ENCODE measurements around the gene ATP6V1G3.
"Not testable (repeated sequence)": the region's sequence is repeated elsewhere in the genome, so short reads cannot be mapped to it uniquely, and the experiment has no call there.

ATP6V1G3 gene

DNA sequence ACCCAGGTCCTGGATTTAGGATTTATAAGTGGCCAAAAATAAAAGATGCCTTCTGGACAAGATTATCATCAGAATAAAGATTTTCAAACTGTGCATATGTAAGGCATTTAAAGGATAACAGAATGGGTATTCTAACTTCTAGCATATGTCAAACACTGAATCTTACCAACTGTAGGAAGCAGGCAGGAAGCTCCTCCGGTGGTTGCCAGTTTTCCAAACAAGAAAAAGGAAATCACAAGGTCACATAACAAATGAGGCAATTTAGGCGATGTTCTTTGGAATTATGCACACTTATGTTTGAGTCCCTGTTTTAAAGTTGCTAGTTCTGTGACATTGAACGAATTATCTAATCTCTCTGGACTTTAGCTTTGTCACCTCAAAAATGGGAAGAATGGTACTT lies 48.9 kb downstream of the ATP6V1G3 start:
- Mint-ChIP-seq H3K4me3 (no peak overlapping the region), H3K27ac (ENCODE audit: low read depth) (no peak overlapping the region), H3K9me3 (no peaks in the 10 kb centered on the region), H3K4me1 (peaks cover 8% of the 10 kb centered on the region), H3K27me3 (no peaks in the 10 kb centered on the region), H3K36me3 (ENCODE audit: insufficient read depth) (no peaks in the 10 kb centered on the region)
- ATAC-seq (replicated peaks; ENCODE audit: extremely low read depth, poor library complexity, severe bottlenecking) (no peak), DNase-seq (ENCODE audit: low spot score in 2 of 2) (no peak)

DNA sequence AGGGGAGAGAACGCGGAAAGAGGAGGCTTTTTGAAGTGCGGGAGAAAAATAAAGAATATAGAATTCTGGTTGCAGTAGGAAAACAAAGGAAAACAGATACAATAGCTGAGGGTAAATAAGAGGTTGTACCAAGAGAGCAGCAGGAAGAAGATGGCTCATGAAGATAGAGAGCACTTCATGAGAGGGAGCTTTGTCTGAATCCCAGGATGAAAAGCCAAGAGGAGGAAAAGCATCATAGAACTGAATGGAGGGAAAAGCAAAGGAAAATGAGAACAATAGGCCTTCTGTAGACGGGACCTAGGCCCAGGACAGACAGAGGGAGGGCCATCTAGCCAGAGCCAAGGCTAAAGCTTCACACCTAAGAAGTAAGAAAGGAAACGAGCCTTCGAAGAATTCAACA lies 49.5 kb downstream of the ATP6V1G3 start:
- Mint-ChIP-seq H3K4me3 (no peak overlapping the region), H3K27me3 (no peaks in the 10 kb centered on the region), H3K27ac (ENCODE audit: low read depth) (no peak overlapping the region), H3K9me3 (no peaks in the 10 kb centered on the region), H3K4me1 (peaks cover 8% of the 10 kb centered on the region), H3K36me3 (ENCODE audit: insufficient read depth) (no peaks in the 10 kb centered on the region)
- no peak for ATAC-seq (replicated peaks; ENCODE audit: extremely low read depth, poor library complexity, severe bottlenecking)
- DNase-seq (ENCODE audit: low spot score in 2 of 2) = no peak

DNA sequence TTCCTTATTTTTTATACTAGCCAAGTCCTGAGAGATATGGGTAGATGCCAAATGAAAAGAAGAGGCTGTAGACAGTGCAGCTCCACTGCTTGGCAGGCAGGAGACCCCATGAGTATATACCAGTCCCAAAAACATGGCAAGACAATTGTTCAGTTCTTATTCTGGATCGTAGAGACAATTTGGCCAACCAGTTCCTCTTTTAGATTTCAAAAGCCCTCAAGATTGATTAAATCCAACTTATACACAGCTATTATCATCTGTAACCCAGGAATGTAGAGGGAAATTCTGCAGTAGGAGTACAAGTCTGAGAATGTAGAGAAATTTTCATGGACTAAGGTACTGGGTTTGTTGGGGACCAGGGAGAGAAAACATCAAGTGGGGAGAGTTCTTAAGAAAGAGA lies 50.3 kb downstream of the ATP6V1G3 start:
- no peak for DNase-seq (ENCODE audit: low spot score in 2 of 2)
- Mint-ChIP-seq H3K27me3 (no peaks in the 10 kb centered on the region), H3K4me1 (peaks cover 2% of the 10 kb centered on the region), H3K4me3 (no peak overlapping the region), H3K27ac (ENCODE audit: low read depth) (no peak overlapping the region), H3K36me3 (ENCODE audit: insufficient read depth) (no peaks in the 10 kb centered on the region), H3K9me3 (no peaks in the 10 kb centered on the region)
- ATAC-seq (replicated peaks; ENCODE audit: extremely low read depth, poor library complexity, severe bottlenecking) = no peak

DNA sequence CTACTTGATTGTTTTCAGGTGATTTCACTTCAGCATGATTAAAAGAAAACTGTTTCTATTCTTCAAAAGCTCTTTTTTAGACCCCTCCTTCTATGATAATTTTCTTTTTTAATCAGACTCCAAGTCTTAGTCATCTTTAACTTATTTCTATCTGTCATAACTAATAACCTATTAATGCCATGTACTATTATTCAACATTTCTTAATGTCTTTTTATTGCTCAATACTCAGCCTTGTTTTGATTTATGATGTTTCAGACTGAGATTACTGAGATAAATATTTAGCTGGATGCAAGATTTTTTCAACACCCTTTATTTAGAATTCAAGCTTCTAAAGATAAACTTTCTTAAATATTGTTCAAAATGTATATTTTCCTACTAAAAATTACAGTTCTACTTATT lies 53.6 kb downstream of the ATP6V1G3 start:
- no peak for DNase-seq (ENCODE audit: low spot score in 2 of 2)
- no peaks in the 10 kb centered on the region for H3K4me1 Mint-ChIP-seq
- H3K27me3 Mint-ChIP-seq = no peaks in the 10 kb centered on the region
- no peak for ATAC-seq (replicated peaks; ENCODE audit: extremely low read depth, poor library complexity, severe bottlenecking)
- no peaks in the 10 kb centered on the region for H3K36me3 Mint-ChIP-seq (ENCODE audit: insufficient read depth)
- H3K9me3 Mint-ChIP-seq = no peaks in the 10 kb centered on the region
- H3K27ac Mint-ChIP-seq (ENCODE audit: low read depth) = no peak overlapping the region
- no peak overlapping the region for H3K4me3 Mint-ChIP-seq

GRCh38 chr1:198483645-198484044 lies 56.8 kb downstream of the ATP6V1G3 start:
- H3K4me1 Mint-ChIP-seq = no peaks in the 10 kb centered on the region
- no peaks in the 10 kb centered on the region for H3K9me3 Mint-ChIP-seq
- no peak overlapping the region for H3K27ac Mint-ChIP-seq (ENCODE audit: low read depth)
- H3K4me3 Mint-ChIP-seq = no peak overlapping the region
- H3K36me3 Mint-ChIP-seq (ENCODE audit: insufficient read depth) = peaks cover 1% of the 10 kb centered on the region
- ATAC-seq (replicated peaks; ENCODE audit: extremely low read depth, poor library complexity, severe bottlenecking) = no peak
- no peaks in the 10 kb centered on the region for H3K27me3 Mint-ChIP-seq
- no peak for DNase-seq (ENCODE audit: low spot score in 2 of 2)

- Mint-ChIP-seq H3K27me3 (no peaks in the 10 kb centered on the region), H3K4me1 (no peaks in the 10 kb centered on the region), H3K4me3 (no peak overlapping the region), H3K27ac (ENCODE audit: low read depth) (no peak overlapping the region), H3K9me3 (no peaks in the 10 kb centered on the region), H3K36me3 (ENCODE audit: insufficient read depth) (peaks cover 1% of the 10 kb centered on the region)
- ATAC-seq (replicated peaks; ENCODE audit: extremely low read depth, poor library complexity, severe bottlenecking) = no peak
- no peak for DNase-seq (ENCODE audit: low spot score in 2 of 2)
These were observed 57.5 kb downstream of the ATP6V1G3 start for GRCh38 chr1:198483006-198483405.

DNA sequence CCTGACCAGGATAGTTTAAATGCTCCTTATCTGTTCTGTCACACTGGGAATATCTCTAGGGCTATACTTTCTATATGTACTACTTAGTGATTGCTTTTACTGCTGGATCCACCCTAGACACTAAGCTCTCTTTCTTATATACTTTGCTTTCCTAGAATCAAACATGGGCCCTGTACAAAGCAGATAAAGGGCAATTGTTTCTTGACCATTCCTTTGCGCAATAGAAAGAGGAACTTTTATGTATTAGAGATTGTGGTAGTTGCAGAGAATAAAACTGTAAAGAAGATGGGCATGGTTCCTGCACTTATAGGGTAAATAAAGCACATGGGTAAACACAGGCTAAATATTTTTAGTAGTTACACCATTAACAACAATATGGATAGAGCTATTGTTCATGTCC lies 58.8 kb downstream of the ATP6V1G3 start:
- no peaks in the 10 kb centered on the region for H3K27me3 Mint-ChIP-seq
- no peaks in the 10 kb centered on the region for H3K4me1 Mint-ChIP-seq
- ATAC-seq (replicated peaks; ENCODE audit: extremely low read depth, poor library complexity, severe bottlenecking) = no peak
- no peak overlapping the region for H3K4me3 Mint-ChIP-seq
- H3K9me3 Mint-ChIP-seq = no peaks in the 10 kb centered on the region
- no peak overlapping the region for H3K27ac Mint-ChIP-seq (ENCODE audit: low read depth)
- H3K36me3 Mint-ChIP-seq (ENCODE audit: insufficient read depth) = peaks cover 1% of the 10 kb centered on the region
- no peak for DNase-seq (ENCODE audit: low spot score in 2 of 2)

DNA sequence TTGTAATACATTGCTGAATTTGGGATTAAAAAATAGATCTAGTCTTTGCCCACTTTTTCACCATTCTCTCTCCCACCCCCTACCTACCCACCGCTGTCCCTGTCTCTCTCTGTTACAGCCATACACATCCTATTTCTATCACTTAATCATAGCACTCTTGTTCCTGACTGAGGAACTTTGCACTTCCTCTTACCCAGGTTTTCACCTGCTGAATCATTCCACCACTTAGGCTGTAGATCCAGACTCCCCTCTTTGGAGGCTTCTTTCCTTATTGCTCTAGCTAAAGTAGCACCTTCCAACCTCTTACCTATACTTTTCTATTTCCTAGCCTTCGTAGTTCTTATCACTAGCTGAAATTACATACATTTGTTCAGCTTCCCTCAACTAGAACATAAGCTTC lies 59.6 kb downstream of the ATP6V1G3 start:
- H3K4me3 Mint-ChIP-seq = no peak overlapping the region
- DNase-seq (ENCODE audit: low spot score in 2 of 2) = no peak
- peaks cover 1% of the 10 kb centered on the region for H3K36me3 Mint-ChIP-seq (ENCODE audit: insufficient read depth)
- ATAC-seq (replicated peaks; ENCODE audit: extremely low read depth, poor library complexity, severe bottlenecking) = no peak
- H3K9me3 Mint-ChIP-seq = no peaks in the 10 kb centered on the region
- no peak overlapping the region for H3K27ac Mint-ChIP-seq (ENCODE audit: low read depth)
- H3K27me3 Mint-ChIP-seq = no peaks in the 10 kb centered on the region
- H3K4me1 Mint-ChIP-seq = no peaks in the 10 kb centered on the region

DNA sequence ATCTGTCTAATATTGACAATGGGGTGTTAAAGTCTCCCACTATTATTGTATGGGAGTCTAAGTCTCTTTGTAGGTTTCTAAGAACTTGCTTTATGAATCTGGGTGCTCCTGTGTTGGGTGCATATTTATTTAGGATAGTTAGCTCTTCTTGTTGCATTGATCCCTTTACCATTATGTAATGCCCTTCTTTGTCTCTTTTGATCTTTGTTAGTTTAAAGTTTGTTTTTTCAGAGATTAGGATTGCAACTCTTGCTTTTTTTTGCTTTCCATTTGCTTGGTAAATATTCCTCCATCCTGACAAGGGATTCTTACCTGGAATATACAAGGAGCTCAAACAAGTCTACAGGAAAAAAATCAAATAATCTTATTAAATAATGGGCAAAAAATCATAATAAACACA lies 63.1 kb downstream of the ATP6V1G3 start:
- H3K27ac Mint-ChIP-seq (ENCODE audit: low read depth) = not testable (repeated sequence)

More for the DNA sequence above, 63.1 kb downstream of the ATP6V1G3 start:
- H3K36me3 Mint-ChIP-seq (ENCODE audit: insufficient read depth); H3K4me3 Mint-ChIP-seq; H3K27me3 Mint-ChIP-seq; H3K9me3 Mint-ChIP-seq; DNase-seq (ENCODE audit: low spot score in 2 of 2); H3K4me1 Mint-ChIP-seq; ATAC-seq (replicated peaks; ENCODE audit: extremely low read depth, poor library complexity, severe bottlenecking): not testable (repeated sequence)
